Natural killer cell (primary cell): ENCODE measurements around the gene YPEL2. TPM values are rescaled to one million over a fixed set of nuclear protein-coding genes. Genes with fewer than 3 reads are reported as not detected.
"Not testable (repeated sequence)": the region's sequence is repeated elsewhere in the genome, so short reads cannot be mapped to it uniquely, and the experiment has no call there.

Experiments
- ATAC-seq, 3 donors: fragments of 150-1000 bp in 2 of 3; fragments of 200-7000 bp in 1 of 3; cut with Tn5 transposase; 1 replicate in 1 of 3; 2 replicates in 2 of 3; pipeline ENCODE4 v1.10.0; 2021; ENCODE audit warnings: mild to moderate bottlenecking in 2 of 3, moderate library complexity in 2 of 3
- DNase-seq, 2 donors: peaks; one replicate each; pipeline versions ENCODE4 v3.0.0 to v3.0.0-alpha.2; 2013 to 2021; ENCODE audit warnings: mixed read lengths in 1 of 2
- H3K27ac ChIP-seq: one replicate; pipeline ENCODE4 v1.5.1; 2013; ENCODE audit warnings: mild to moderate bottlenecking, low read length
- H3K27me3 ChIP-seq: one replicate; pipeline ENCODE4 v1.6.1; 2013; ENCODE audit warnings: low read length; ENCODE audit not compliant: control insufficient read depth, insufficient read depth
- H3K36me3 ChIP-seq: one replicate; pipeline ENCODE4 v1.6.1; 2013; ENCODE audit warnings: low read length; ENCODE audit not compliant: control insufficient read depth, insufficient read depth
- H3K4me1 ChIP-seq: one replicate; pipeline ENCODE4 v1.6.1; 2013; ENCODE audit warnings: low read length; ENCODE audit not compliant: control insufficient read depth, insufficient read depth
- H3K4me3 ChIP-seq: one replicate; pipeline ENCODE4 v1.5.1; 2013; ENCODE audit warnings: low read length
- H3K9me3 ChIP-seq: one replicate; pipeline ENCODE4 v1.6.1; 2013; ENCODE audit warnings: low read length; ENCODE audit not compliant: control insufficient read depth, insufficient read depth
- H3K27ac Mint-ChIP-seq, 2 donors: one replicate each; pipeline ENCODE4 v1.8.0; 2022; ENCODE audit warnings: mild to moderate bottlenecking in 2 of 2, mixed read lengths in 2 of 2, moderate library complexity in 1 of 2
- H3K27me3 Mint-ChIP-seq, 2 donors: one replicate each; pipeline ENCODE4 v1.8.0; 2022; ENCODE audit warnings: low read depth in 2 of 2, mixed read lengths in 2 of 2
- H3K36me3 Mint-ChIP-seq: one replicate; pipeline ENCODE4 v1.8.0; 2022; ENCODE audit warnings: mixed read lengths
- H3K4me1 Mint-ChIP-seq, 2 donors: one replicate each; pipeline ENCODE4 v1.8.0; 2022; ENCODE audit warnings: mixed read lengths in 2 of 2
- H3K4me3 Mint-ChIP-seq: one replicate; pipeline ENCODE4 v1.8.0; 2022; ENCODE audit warnings: mild to moderate bottlenecking, moderate library complexity, mixed read lengths
- H3K9me3 Mint-ChIP-seq, 2 donors: one replicate each; pipeline ENCODE4 v1.8.0; 2022; ENCODE audit warnings: mixed read lengths in 2 of 2
- CTCF ChIP-seq: fragments of 200-600 bp; IDR thresholded peaks from one replicate; pipeline ENCODE4 v1.8.0; 2022; ENCODE audit warnings: antibody characterized with exemption
- WGBS: methylation state at CpG from one replicate; pipeline ENCODE4 v1.1.7; 2013; ENCODE audit warnings: missing lambda C conversion rate; ENCODE audit not compliant: insufficient coverage; 5-methylcytosine and 5-hydroxymethylcytosine counted together
- intact Hi-C: fragments of 100-400 bp; cut with micrococcal nuclease; formaldehyde crosslinking; loops from one replicate; pipeline ENCODE4 v1.14.2; 2022
- total RNA-seq, 4 donors: library from RNA; stranded (reverse); fragments of 120-200 nt in 1 of 4; gene quantifications; one replicate each; pipeline versions ENCODE4 v1.2.3 to v1.2.4, GENCODE V29; 2013 to 2022

YPEL2 gene
- total RNA-seq, 3 donors from 2014 or later (not counting 1 experiment from before 2014, with no cell fraction given), result 30.5 to 35.6 (median 33.5) TPM

GRCh38 chr17:59406808-59407381, 75.4 kb downstream of the YPEL2 start:
- no peaks in the 10 kb centered on the region for H3K36me3 Mint-ChIP-seq
- no peaks in the 10 kb centered on the region for H3K27me3 ChIP-seq
- no peaks in the 10 kb centered on the region for H3K9me3 Mint-ChIP-seq
- intact Hi-C loops, result no loop called here
- peaks cover 5% of the 10 kb centered on the region for H3K9me3 ChIP-seq
- H3K4me1 Mint-ChIP-seq, result no peaks in the 10 kb centered on the region
- WGBS, result 95% methylated on average over 7 of the region's 7 CpGs
- ATAC-seq (no peak), DNase-seq (no peak)
- no peak overlapping the region for H3K4me3 Mint-ChIP-seq
- no peak overlapping the region for H3K27ac ChIP-seq
- H3K36me3 ChIP-seq, result no peaks in the 10 kb centered on the region
- no peak for TF ChIP-seq CTCF
- no peaks in the 10 kb centered on the region for H3K27me3 Mint-ChIP-seq
- no peak overlapping the region for H3K4me3 ChIP-seq
- no peaks in the 10 kb centered on the region for H3K4me1 ChIP-seq
- no peak overlapping the region for H3K27ac Mint-ChIP-seq

GRCh38 chr17:59409336-59410048, 78.0 kb downstream of the YPEL2 start:
- no peaks in the 10 kb centered on the region for H3K4me1 ChIP-seq
- no peaks in the 10 kb centered on the region for H3K27me3 ChIP-seq
- Mint-ChIP-seq H3K4me3 (no peak overlapping the region), H3K36me3 (no peaks in the 10 kb centered on the region), H3K27me3 (no peaks in the 10 kb centered on the region), H3K9me3 (no peaks in the 10 kb centered on the region), H3K4me1 (peaks cover 0 to 6% of the 10 kb centered on the region in 2 donors), H3K27ac (no peak overlapping the region)
- DNase-seq (no peak), ATAC-seq (no peak)
- H3K36me3 ChIP-seq, result no peaks in the 10 kb centered on the region
- no peak overlapping the region for H3K4me3 ChIP-seq
- intact Hi-C loops, result no loop called here
- WGBS, result 93% methylated on average over 3 of the region's 3 CpGs
- no peak for TF ChIP-seq CTCF
- peaks cover 5% of the 10 kb centered on the region for H3K9me3 ChIP-seq
- no peak overlapping the region for H3K27ac ChIP-seq

GRCh38 chr17:59410049-59410437, 78.6 kb downstream of the YPEL2 start:
- peaks cover 5% of the 10 kb centered on the region for H3K9me3 ChIP-seq
- intact Hi-C loops, result no loop called here
- Mint-ChIP-seq H3K4me1 (peaks cover 0 to 6% of the 10 kb centered on the region in 2 donors), H3K4me3 (no peak overlapping the region), H3K9me3 (no peaks in the 10 kb centered on the region), H3K36me3 (no peaks in the 10 kb centered on the region), H3K27ac (no peak overlapping the region), H3K27me3 (no peaks in the 10 kb centered on the region)
- no peak for DNase-seq
- ATAC-seq, result no peak
- no peaks in the 10 kb centered on the region for H3K27me3 ChIP-seq
- no peaks in the 10 kb centered on the region for H3K4me1 ChIP-seq
- H3K4me3 ChIP-seq, result no peak overlapping the region
- no peak overlapping the region for H3K27ac ChIP-seq
- 95% methylated on average over 3 of the region's 4 CpGs for WGBS
- no peak for TF ChIP-seq CTCF
- H3K36me3 ChIP-seq, result no peaks in the 10 kb centered on the region

GRCh38 chr17:59412431-59412830, 81.0 kb downstream of the YPEL2 start:
- H3K36me3 Mint-ChIP-seq, H3K4me1 ChIP-seq, H3K4me3 ChIP-seq, ATAC-seq, H3K27me3 ChIP-seq, H3K27ac ChIP-seq, H3K9me3 Mint-ChIP-seq, H3K27me3 Mint-ChIP-seq, H3K4me3 Mint-ChIP-seq, H3K27ac Mint-ChIP-seq, H3K9me3 ChIP-seq, DNase-seq, H3K36me3 ChIP-seq, intact Hi-C loops, H3K4me1 Mint-ChIP-seq: not testable (repeated sequence)
- WGBS, result 81% methylated on average over 5 of the region's 5 CpGs
